Kidney epithelial cell (primary cell): Measurements from ENCODE around the gene TRA2B. TPM values are rescaled to one million over a fixed set of nuclear protein-coding genes. Genes with fewer than 3 reads are reported as not detected.

ENCODE experiments used
- DNase-seq: peaks from one replicate; pipeline ENCODE4 v3.0.0-alpha.2; 2010; ENCODE audit warnings: low read depth
- H3K27me3 ChIP-seq: 2 replicates; pipeline ENCODE4 v1.6.0; 2011; ENCODE audit warnings: low read length; ENCODE audit not compliant: control insufficient read depth, insufficient read depth
- H3K36me3 ChIP-seq: 2 replicates; pipeline ENCODE4 v1.5.1; 2011; ENCODE audit warnings: low read length; ENCODE audit not compliant: control insufficient read depth, insufficient read depth
- H3K4me3 ChIP-seq: 2 replicates; pipeline ENCODE4 v1.5.1; 2011; ENCODE audit warnings: low read depth, mild to moderate bottlenecking, control low read depth, low read length
- total RNA-seq: library from RNA; depleted of rRNA; stranded (reverse); fragments of >200 nt; gene quantifications from 2 replicates; pipeline ENCODE4 v1.2.3, GENCODE V29; 2015
- TF ChIP-seq, protein P1 (sequence below): IDR thresholded peaks from 2 replicates; pipeline ENCODE4 v1.5.1; 2011; ENCODE audit warnings: mild to moderate bottlenecking, moderate library complexity, low read length, control low read depth, inconsistent platforms; ENCODE audit not compliant: insufficient read depth, poor library complexity, severe bottlenecking

The TRA2B gene
- total RNA-seq, 1 donor from 2014 or later = 154 TPM

GRCh38 chr3:185929192-185930151 lies 8.3 kb downstream of the TRA2B start:
- Histone ChIP-seq H3K27me3 (no peaks in the 10 kb centered on the region), H3K4me3 (no peak overlapping the region), H3K36me3 (no peaks in the 10 kb centered on the region)
- TF ChIP-seq, protein P1, sequence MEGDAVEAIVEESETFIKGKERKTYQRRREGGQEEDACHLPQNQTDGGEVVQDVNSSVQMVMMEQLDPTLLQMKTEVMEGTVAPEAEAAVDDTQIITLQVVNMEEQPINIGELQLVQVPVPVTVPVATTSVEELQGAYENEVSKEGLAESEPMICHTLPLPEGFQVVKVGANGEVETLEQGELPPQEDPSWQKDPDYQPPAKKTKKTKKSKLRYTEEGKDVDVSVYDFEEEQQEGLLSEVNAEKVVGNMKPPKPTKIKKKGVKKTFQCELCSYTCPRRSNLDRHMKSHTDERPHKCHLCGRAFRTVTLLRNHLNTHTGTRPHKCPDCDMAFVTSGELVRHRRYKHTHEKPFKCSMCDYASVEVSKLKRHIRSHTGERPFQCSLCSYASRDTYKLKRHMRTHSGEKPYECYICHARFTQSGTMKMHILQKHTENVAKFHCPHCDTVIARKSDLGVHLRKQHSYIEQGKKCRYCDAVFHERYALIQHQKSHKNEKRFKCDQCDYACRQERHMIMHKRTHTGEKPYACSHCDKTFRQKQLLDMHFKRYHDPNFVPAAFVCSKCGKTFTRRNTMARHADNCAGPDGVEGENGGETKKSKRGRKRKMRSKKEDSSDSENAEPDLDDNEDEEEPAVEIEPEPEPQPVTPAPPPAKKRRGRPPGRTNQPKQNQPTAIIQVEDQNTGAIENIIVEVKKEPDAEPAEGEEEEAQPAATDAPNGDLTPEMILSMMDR = no peak
- DNase-seq = no peak

- Histone ChIP-seq H3K36me3 (no peaks in the 10 kb centered on the region), H3K27me3 (no peaks in the 10 kb centered on the region), H3K4me3 (no peak overlapping the region)
- DNase-seq = no peak
- TF ChIP-seq, protein P1 = no peak
Measured at GRCh38 chr3:185928496-185928895, 9.3 kb downstream of the TRA2B start.

- Histone ChIP-seq H3K27me3 (no peaks in the 10 kb centered on the region), H3K4me3 (no peak overlapping the region), H3K36me3 (peaks cover 1% of the 10 kb centered on the region)
- TF ChIP-seq, protein P1 = no peak
- no peak for DNase-seq
Measured at GRCh38 chr3:185927501-185928200, 10.2 kb downstream of the TRA2B start.

GRCh38 chr3:185926445-185926844 lies 11.4 kb downstream of the TRA2B start:
- TF ChIP-seq, protein P1 = no peak
- H3K36me3 ChIP-seq = peaks cover 1% of the 10 kb centered on the region
- H3K27me3 ChIP-seq = no peaks in the 10 kb centered on the region
- no peak overlapping the region for H3K4me3 ChIP-seq
- no peak for DNase-seq

GRCh38 chr3:185925353-185925752 lies 12.5 kb downstream of the TRA2B start:
- no peak for DNase-seq
- TF ChIP-seq, protein P1 = no peak
- no peak overlapping the region for H3K4me3 ChIP-seq
- H3K27me3 ChIP-seq = no peaks in the 10 kb centered on the region
- H3K36me3 ChIP-seq = peaks cover 1% of the 10 kb centered on the region
